HG03064 (cell line): ENCODE results near the gene USP32.
"Not testable (repeated sequence)": the region's sequence is repeated elsewhere in the genome, so short reads cannot be mapped to it uniquely, and the experiment has no call there.

ENCODE experiments used
- ATAC-seq: cut with Tn5 transposase; IDR thresholded peaks from one replicate; pipeline ENCODE4 v1.9.1; 2021; ENCODE audit warnings: low read depth; ENCODE audit not compliant: unreplicated experiment

Gene USP32

GRCh38 chr17:60372790-60373483 lies 19.0 kb downstream of the USP32 start:
- no peak for ATAC-seq

GRCh38 chr17:60371818-60372510 lies 20.0 kb downstream of the USP32 start:
- no peak for ATAC-seq

- ATAC-seq: no peak
These were observed 20.5 kb downstream of the USP32 start for GRCh38 chr17:60371416-60371815.

GRCh38 chr17:60369727-60370126 lies 22.2 kb downstream of the USP32 start:
- ATAC-seq: no peak

- ATAC-seq: no peak
These were observed 28.1 kb downstream of the USP32 start for GRCh38 chr17:60363700-60364405.

GRCh38 chr17:60362329-60362728 lies 29.6 kb downstream of the USP32 start:
- ATAC-seq: no peak

- no peak for ATAC-seq
These were observed 30.0 kb downstream of the USP32 start for GRCh38 chr17:60361889-60362288.

- ATAC-seq: no peak
These were observed 32.5 kb downstream of the USP32 start for GRCh38 chr17:60359415-60359814.

GRCh38 chr17:60358606-60359225 lies 33.2 kb downstream of the USP32 start:
- ATAC-seq: no peak

GRCh38 chr17:60356940-60357339 lies 35.0 kb downstream of the USP32 start:
- ATAC-seq: no peak

- ATAC-seq: no peak
These were observed 36.0 kb downstream of the USP32 start for GRCh38 chr17:60355663-60356594.

GRCh38 chr17:60354223-60354622 lies 37.7 kb downstream of the USP32 start:
- no peak for ATAC-seq

GRCh38 chr17:60353773-60354172 lies 38.2 kb downstream of the USP32 start:
- no peak for ATAC-seq

GRCh38 chr17:60352569-60352968 lies 39.4 kb downstream of the USP32 start:
- ATAC-seq: no peak

- ATAC-seq: no peak
These were observed 39.9 kb downstream of the USP32 start for GRCh38 chr17:60352071-60352470.

GRCh38 chr17:60351012-60351695 lies 40.8 kb downstream of the USP32 start:
- ATAC-seq: no peak

- ATAC-seq: no peak
These were observed 43.3 kb downstream of the USP32 start for GRCh38 chr17:60348616-60349015.

GRCh38 chr17:60345233-60345632 lies 46.7 kb downstream of the USP32 start:
- ATAC-seq: no peak

GRCh38 chr17:60342492-60342891 lies 49.4 kb downstream of the USP32 start:
- not testable (repeated sequence) for ATAC-seq

- no peak for ATAC-seq
These were observed 56.6 kb downstream of the USP32 start for GRCh38 chr17:60335289-60335688.
